Bronchial epithelial cell (primary cell): ENCODE measurements around the gene DPEP1. TPM values are rescaled to one million over a fixed set of nuclear protein-coding genes. Genes with fewer than 3 reads are reported as not detected.

Source experiments
- DNase-seq: peaks from one replicate; pipeline ENCODE4 v3.0.0-alpha.2; 2010; ENCODE audit warnings: low read depth
- FAIRE-seq: peaks from 2 replicates; lab custom pipeline; 2011; peaks lifted over from hg19 to GRCh38; lab: Jason Lieb, UNC
- H3K27me3 ChIP-seq: 2 replicates; pipeline ENCODE4 v1.5.1; 2011; ENCODE audit warnings: low read length; ENCODE audit not compliant: control insufficient read depth, insufficient read depth
- H3K36me3 ChIP-seq: 2 replicates; pipeline ENCODE4 v1.5.1; 2011; ENCODE audit warnings: low read length; ENCODE audit not compliant: control insufficient read depth, insufficient read depth
- H3K4me3 ChIP-seq: 2 replicates; pipeline ENCODE4 v1.5.1; 2011; ENCODE audit warnings: mild to moderate bottlenecking, low read depth, low read length, control low read depth
- total RNA-seq: library from RNA; depleted of rRNA; stranded (reverse); fragments of >200 nt; gene quantifications from 2 replicates; pipeline ENCODE4 v1.2.1, GENCODE V29; 2014
- TF ChIP-seq, protein P1 (sequence below): IDR thresholded peaks from 2 replicates; pipeline ENCODE4 v1.5.1; 2011; ENCODE audit warnings: mild to moderate bottlenecking, moderate library complexity, low read length, control low read depth, inconsistent platforms; ENCODE audit not compliant: insufficient read depth, severe bottlenecking

DPEP1 gene
- total RNA-seq, 1 donor from 2014 or later = 0.26 TPM

DNA sequence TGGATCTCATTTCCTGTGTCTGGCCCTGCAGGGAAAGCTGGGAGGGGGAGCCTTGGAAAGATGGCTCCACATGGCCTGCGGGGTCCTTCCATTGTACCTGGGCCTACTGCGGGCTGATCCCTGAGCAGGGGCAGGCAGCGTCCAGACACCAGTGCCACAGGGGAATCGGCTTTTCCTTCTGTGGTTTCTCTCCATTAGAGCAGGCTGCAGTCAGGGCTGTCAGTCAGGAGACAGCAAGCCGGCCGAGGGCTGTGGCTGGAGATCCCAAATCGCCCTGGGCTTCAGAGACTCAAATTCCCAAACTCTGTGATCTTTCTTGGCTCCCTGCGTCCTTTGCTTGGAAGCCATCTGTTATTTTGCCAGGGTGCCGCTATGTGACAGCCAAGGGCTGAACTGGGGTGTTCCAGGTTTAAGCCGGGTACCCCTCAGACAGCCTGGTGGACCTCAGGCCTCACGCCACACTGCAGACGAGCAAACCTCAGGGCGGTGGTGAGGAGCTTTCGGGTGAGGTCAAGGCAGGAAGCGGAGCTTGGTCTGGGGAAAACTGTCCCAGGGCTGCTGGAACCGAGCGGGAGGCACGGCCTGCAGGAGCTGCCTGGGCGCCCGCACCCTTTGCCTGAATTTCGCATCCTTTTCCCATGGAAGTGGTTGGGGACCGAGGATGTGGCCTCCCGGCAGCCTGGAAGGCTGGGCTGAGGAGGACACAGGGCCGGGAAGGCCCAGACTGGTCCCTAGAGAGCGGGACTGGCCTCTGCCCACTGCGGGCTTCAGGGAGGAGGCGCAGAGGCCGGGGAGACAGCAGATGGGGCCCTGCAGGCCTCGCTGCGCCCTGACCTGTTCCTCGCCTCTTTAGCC, 39.4 kb upstream of the DPEP1 start:
- Histone ChIP-seq H3K4me3 (no peak overlapping the region), H3K36me3 (no peaks in the 10 kb centered on the region), H3K27me3 (peaks cover 9% of the 10 kb centered on the region)
- TF ChIP-seq, protein P1, sequence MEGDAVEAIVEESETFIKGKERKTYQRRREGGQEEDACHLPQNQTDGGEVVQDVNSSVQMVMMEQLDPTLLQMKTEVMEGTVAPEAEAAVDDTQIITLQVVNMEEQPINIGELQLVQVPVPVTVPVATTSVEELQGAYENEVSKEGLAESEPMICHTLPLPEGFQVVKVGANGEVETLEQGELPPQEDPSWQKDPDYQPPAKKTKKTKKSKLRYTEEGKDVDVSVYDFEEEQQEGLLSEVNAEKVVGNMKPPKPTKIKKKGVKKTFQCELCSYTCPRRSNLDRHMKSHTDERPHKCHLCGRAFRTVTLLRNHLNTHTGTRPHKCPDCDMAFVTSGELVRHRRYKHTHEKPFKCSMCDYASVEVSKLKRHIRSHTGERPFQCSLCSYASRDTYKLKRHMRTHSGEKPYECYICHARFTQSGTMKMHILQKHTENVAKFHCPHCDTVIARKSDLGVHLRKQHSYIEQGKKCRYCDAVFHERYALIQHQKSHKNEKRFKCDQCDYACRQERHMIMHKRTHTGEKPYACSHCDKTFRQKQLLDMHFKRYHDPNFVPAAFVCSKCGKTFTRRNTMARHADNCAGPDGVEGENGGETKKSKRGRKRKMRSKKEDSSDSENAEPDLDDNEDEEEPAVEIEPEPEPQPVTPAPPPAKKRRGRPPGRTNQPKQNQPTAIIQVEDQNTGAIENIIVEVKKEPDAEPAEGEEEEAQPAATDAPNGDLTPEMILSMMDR = no peak
- FAIRE-seq = no peak
- DNase-seq = no peak

DNA sequence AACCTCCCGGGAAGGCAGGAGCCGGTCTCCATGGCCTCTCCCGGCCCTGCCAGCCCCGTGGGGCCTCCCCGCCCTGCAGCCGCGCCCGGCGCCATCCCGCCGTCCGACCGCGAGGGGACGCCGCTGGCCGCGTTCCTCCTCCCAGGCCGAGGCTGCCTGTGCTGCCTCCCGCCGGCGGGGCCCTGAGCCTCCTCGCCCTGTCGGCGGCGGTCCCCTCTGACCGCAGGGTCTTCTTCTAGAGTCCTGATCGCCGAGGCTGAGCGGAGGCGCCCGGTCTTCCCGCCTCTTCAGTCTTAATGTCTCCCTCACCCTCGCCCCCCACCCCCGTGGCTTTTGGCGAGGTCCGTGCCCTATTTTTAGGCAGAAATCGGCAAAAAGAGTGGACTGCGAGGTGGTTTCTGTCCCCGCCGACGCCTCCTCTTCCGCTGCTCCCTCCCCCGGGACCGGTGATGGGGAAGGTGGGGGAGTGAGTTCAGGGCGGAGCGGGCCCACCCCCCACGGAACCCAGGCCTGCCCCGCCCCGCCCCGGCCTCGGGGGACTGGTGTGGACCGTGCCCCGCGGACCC, 38.7 kb upstream of the DPEP1 start:
- TF ChIP-seq, protein P1 = peak; percentile 86

DNA sequence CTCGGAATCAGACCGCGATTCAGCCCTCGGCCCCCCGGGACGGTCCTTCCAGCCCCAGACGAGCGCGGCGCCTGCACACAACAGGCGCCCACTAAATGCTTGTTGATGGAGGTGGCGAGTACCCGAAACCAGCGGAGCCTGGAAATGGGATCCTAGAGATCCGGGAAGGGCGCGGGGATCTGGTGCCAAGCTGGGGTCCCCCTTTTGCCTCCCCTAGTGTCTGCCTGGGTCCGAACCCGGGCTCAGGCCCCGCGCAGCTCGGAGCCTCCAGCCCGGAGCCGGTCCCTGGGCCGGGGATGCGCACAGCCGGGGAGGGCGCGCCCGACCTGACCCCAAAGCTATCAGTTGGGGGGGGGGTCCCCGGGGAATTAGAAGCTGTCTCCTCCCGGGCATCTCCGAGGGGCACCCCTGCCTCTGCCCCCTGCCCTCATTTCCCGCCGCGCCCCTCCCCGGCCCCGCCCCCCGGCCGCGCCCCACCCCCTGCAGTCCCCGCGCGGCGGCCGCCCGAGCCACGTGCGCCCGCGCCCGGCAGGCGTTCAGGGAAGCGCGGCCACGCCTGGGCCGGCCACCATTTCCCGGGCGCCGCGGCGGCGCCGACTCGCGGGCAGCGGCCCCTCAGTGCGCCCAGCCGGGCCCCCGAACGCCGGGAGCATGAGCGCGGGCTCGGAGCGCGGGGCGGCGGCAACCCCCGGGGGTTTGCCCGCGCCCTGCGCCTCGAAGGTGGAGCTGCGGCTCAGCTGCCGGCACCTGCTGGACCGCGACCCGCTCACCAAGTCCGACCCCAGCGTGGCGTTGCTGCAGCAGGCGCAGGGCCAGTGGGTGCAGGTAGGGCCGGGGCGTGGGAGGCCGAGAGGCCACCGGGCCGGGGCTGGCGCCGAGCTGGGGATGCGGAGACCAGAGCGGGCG, 37.9 kb upstream of the DPEP1 start, which contains the start of gene CPNE7:
Gene CPNE7 (plus strand): TSS at position 512 of the 906 bp plus-strand sequence. CDS start 140 bp downstream, at position 652.
- TF ChIP-seq, protein P1 = no peak
- DNase-seq (no peak), FAIRE-seq (no peak)
- Histone ChIP-seq H3K36me3 (no peaks in the 10 kb centered on the region), H3K27me3 (peaks cover 9% of the 10 kb centered on the region), H3K4me3 (peak within 1 kb of the TSS; percentile 23)

More for the DNA sequence above, 38.7 kb upstream of the DPEP1 start:
- no peaks in the 10 kb centered on the region for H3K36me3 ChIP-seq
- H3K27me3 ChIP-seq = peaks cover 9% of the 10 kb centered on the region
- FAIRE-seq (no peak), DNase-seq (peak; percentile 30)
- peak overlapping the region; percentile 4 for H3K4me3 ChIP-seq

DNA sequence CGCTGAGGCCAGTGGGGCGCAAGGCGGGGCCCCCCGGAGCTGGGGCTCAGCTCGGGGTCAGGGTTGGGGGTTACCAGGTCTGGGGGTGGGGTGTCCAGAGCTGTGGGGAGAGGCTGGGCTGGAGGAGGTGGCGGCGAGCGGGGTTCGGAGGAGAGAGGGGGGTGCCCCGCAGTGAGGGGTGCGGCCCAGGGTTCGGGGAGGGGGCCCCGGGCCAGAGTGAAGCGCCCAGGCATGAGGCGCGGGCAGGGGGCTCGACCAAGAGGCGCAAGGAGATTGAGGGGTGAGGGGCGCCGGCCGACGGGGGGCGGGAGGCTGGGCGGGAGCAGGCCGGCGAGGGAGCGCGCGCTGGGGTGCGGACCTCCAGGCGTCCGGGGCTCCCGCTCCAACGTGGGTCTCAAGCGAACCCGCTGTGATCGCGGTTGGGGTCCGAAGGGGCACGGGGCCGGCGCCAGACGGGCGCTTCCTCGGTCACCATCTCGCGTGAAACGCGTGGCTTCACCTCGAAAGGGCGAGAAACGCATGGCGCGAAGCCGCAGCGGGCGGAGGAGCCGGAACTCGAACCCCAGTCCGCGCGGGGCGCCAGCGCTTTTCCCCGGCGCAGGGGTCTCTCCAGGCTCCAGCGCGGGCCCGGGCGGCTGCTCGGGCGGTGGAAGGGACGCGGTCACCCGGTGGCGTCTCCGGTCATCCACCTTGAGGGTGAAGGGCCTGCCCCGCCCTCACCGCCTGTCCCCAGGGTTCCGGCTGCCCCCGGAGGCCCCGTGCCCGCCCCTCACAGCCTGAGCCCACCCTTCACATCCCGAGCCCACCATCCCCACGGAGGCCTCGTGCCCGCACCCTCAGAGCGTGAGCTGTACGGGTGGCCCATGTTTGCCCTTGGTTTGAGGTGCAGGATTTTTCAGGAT, 37.0 kb upstream of the DPEP1 start:
- FAIRE-seq (no peak), DNase-seq (no peak)
- H3K36me3 ChIP-seq = no peaks in the 10 kb centered on the region
- H3K4me3 ChIP-seq = peak overlapping the region; percentile 23
- TF ChIP-seq, protein P1 = no peak
- peaks cover 9% of the 10 kb centered on the region for H3K27me3 ChIP-seq
